ENCODE results near the gene MRPL38.

Gene MRPL38

DNA sequence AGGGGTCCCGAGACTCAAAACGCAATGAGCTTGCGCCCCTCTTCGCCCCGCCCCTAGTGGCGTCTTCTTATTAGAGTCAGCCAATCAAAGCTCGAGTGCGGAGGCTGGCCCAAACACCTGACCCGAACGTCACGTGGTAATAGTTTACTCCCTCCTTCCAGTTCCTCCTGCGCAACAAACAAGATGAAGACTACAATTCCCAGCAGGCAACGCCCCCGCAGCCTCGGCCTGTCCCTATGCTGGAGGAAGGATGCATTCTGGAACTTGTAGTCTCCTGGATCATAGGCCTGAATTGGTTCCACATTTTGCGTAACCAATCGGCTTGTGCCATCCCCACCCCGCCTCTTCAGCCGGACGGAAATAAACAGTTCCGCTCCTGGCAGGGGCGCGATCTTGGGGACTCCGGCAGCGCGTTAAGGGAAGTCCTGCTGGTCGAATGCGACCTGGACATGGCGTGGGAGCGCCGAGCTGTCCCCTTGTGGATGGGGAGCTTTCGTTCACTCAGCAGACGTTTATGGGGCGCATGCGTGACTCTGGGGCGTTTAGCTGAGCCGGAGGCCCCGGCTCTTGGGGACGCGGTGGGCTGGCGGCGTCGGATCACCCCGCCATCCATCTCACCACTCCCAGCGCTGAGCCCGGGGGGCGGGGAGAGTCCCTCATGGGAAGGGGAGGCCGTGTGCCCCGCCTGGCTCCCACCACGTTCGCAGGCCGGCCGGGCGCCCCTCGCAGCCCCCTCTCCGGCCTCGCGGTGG is 49.2 kb downstream of the MRPL38 start, which contains the start of gene WBP2:
Gene WBP2, minus strand, starts transcription at position 26 of the 752 bp plus-strand sequence. CDS start 38 bp downstream, outside the sequence.
- DNase-seq, result peak; percentile 83 to 100 (median 99)

DNA sequence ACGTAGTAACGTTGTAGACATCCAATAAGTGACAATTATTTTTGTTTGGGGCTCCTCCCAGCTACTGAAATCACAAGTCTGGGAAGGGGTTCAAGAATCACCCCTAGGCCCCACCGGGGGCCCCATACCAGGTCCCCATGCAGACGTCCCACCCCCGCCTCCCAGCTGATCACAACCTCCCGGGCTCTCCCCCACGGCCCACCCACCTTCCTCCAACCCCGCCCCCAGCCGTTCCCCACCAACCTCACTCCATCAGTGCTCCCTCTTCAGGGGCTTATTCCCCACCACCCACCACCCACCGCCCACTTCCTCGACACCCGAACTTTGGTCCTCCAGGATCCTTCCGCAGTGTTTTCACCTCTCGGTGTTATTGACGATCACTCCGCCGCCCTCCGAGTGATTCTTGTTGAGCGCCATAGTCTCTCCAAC is 49.8 kb downstream of the MRPL38 start:
- peak in 7 of 58 donors; percentile 65 to 77 (median 70) for DNase-seq

DNA sequence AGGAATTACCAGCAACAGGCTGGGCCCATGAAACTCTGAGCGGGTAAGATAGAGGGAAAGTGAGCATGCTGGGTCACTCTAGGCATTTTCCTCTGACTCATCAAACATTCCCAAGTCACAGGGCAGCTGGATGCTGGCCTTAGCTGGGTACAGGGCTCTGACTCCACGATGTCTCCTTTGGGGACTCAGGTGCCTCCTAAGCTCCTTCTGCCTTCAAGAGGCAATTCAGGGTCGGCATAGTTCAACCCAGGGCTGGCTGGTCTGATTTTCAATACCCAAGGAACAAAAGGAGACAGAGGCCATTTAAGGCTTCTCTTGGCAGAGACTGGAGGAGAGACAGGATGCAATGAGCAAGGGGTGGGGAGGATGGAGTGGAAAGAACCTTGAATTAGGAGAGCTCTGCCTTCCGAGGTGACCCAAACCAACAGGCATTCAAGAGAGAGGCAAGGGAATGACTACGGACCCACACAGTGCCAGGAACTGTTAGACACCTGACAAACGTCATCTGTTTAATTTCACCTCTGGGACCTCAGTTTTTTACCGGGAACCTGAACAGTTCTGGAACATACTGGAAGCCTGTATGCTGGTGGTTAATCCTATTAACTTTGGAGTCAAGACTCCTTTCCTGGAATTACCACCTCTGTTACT is 50.5 kb downstream of the MRPL38 start:
- DNase-seq, result peak in 3 of 58 donors; percentile 23 to 47 (median 44)

DNA sequence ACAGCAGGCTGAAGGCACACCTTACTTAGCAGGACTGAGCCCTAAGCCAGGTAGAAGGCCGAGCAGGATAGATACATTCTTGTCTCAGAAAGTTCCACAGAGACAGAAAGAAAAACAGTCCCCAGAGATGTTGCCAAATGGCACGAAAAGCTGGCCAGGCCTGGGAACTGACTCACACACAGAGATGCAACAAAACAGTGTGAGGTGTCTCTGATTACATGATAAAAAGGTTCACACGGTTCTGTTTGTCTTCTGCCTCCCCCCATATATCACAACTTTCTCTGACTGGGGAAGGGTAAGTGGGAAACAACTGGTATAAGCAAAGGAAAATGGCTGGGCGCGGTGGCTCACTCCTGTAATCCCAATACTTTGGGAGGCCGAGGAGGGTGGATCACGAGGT is 51.3 kb downstream of the MRPL38 start:
- DNase-seq, result no peak

DNA sequence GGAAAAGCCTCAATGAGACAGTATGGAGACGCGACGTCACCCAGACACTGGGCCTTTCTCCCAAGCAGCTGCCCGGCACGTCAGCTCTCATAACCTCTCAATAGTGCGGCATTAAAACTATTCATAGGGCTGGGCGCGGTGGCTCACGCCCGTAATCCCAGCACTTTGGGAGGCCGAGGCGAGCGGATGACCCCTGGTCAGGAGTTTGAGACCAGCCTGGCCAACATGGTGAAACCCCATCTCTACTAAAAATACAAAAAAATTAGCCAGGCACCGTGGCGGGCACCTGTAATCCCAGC is 53.0 kb downstream of the MRPL38 start:
- peak in 3 of 58 donors; percentile 28 to 51 (median 43) for DNase-seq

DNA sequence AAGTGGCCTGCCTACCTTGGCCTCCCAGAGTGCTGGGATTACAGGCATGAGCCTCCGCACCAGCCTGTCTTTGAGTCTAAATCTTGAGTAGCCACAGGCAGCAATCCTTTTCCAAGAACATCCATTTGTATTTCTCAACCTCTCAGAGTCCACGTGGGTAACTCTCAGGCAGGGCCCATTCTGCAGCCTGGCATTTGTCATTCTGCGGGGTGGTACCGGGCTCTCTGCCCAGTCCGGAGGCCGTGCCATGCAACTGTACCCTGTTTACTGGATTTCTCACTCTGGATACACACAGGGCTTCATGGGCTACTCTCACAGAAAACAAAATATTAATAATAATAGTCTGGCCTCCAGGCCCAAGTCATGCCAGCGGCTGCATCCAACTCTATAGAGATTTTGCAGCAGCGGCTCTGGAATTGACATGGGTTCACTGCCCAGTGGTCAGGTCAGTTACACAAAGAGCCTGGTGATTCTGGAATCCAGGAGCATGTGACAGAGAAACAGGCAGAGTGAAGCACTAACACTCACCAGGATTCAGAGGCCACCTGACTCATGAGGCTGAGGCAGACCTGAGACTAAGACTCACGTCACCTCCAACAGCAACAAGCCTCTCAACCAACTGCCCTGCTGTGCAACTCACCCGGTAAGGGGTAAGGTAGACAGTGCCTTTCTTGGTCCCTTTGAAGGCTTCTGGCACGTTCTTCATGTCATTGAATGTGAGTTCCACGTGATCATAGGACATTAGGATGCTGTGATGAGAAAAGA is 53.6 kb downstream of the MRPL38 start:
- peak in 47 of 58 donors; percentile 19 to 88 (median 61) for DNase-seq

DNA sequence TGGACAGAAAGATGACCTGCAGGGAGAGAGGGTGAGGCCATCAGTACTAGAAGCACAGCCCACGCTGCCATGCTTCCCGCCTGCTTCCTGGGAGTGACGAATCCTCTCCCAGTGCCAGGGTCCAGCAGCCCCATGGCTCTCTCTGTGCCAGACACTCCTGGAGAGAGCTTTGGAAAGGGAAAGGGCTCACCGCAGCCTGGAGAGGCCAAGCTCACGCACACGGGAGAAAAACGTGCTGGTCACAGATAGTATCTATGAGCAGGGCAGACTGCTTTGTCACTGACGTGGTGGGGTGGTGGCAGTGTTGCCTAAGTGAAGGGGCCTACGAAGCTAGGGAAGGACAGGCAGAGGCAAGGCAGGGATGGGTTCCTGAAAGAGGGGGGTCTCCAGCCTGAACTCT is 55.0 kb downstream of the MRPL38 start:
- DNase-seq, result peak in 4 of 58 donors; percentile 21 to 42 (median 32)

DNA sequence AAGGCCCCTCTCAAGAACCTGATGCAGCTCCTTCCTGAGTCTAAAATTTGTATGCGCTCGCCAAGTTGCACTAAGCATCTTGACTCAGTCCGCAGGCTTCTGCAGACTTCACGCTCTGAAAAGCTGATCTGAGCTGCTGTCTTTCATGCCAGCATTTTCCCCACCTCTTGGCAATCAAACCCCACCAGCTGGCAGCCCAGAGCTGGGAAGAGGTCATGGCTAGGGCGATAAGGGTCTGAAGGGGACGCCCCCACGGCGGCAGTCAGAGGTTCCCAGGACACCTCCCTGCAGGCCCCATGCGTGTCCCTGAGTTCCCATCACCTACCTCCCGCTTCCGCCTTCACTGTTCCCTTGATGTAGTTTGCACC is 55.4 kb downstream of the MRPL38 start:
- DNase-seq, result peak in 1 of 58 donors; percentile 53

All from anterior cingulate cortex (tissue), 58 donors.